GM18505 (cell line): Measurements from ENCODE around the gene C1orf105.

Experiments
- ATAC-seq: cut with Tn5 transposase; IDR thresholded peaks from one replicate; pipeline ENCODE4 v1.9.1; 2021; ENCODE audit not compliant: unreplicated experiment
- POLR2A ChIP-seq: IDR thresholded peaks from 4 replicates; pipeline ENCODE4 v1.6.1; 2011; ENCODE audit warnings: borderline replicate concordance; ENCODE audit not compliant: insufficient read depth, insufficient read length; ENCODE audit errors: extremely low read depth

The C1orf105 gene

DNA sequence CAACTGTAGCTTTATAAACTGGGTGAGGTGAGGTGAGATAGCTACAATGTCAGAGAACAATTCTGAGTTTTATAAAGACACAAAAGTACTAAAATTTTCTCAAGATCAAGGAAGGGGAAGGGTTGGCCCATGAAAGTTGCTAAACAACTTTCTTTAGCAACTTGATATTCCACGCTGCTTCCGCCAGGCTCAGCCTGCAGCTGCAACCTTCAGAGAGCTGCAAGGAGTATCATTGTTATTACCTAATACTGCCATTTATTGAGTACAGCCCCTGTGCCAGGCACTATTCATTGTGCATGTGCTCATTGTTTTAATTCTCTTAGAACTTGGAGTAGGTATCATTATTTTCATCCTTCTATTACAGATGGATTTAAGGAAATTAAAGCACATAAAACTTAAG is 78.4 kb downstream of the C1orf105 start:
- no peak for TF ChIP-seq POLR2A

GRCh38 chr1:172499636-172500141 is 79.2 kb downstream of the C1orf105 start:
- ATAC-seq, result no peak
- TF ChIP-seq POLR2A, result no peak

More for the DNA sequence above, 78.4 kb downstream of the C1orf105 start:
- ATAC-seq, result no peak

- TF ChIP-seq POLR2A, result no peak
- ATAC-seq, result no peak
These were observed 79.7 kb downstream of the C1orf105 start for GRCh38 chr1:172500207-172500606.

- TF ChIP-seq POLR2A, result no peak
- no peak for ATAC-seq
These were observed 87.3 kb downstream of the C1orf105 start for GRCh38 chr1:172507741-172508140.

- no peak for TF ChIP-seq POLR2A
These were observed 90.0 kb downstream of the C1orf105 start for GRCh38 chr1:172510479-172510878.

DNA sequence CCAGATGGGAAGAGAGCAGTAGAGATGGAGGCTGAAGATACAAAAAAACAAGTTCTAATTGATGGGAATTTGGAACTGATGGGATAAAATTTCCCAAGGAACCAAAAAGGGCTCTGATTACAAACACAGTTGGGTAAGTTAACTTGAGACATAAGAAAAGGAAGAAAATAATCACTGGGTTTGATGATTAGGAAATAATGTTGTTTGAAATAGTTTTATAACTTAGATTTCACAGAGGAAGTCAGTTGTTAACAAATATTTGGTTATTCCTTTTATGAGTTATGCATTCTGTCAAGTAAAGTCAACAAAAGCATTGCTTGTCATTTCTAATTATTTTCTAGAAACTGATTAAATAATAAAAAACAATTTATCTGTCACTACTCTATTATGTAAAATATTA is 92.1 kb downstream of the C1orf105 start:
- ATAC-seq, result no peak

More at GRCh38 chr1:172510479-172510878, 90.0 kb downstream of the C1orf105 start:
- no peak for ATAC-seq

DNA sequence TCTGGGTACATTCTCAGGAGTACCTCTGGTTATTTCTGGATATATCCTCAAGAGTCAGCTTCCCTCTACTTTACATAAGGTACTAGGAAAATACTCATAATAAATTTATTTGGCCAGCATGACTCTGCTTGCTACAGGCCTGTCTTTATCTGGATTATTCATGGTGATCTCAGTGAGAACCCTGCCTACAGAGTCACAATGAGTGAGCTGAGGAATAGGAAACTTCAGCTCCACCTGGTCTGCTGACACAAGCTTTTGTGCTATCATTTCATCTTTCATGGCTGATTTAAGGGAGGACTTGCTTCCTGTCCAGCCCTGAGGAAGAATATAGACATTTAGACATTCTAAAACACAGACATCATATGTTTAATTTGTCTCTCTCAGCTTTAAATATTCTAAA is 93.0 kb downstream of the C1orf105 start:
- no peak for ATAC-seq
- no peak for TF ChIP-seq POLR2A

More for the DNA sequence above, 92.1 kb downstream of the C1orf105 start:
- TF ChIP-seq POLR2A, result no peak

- no peak for ATAC-seq
- no peak for TF ChIP-seq POLR2A
These were observed 93.6 kb downstream of the C1orf105 start for GRCh38 chr1:172514108-172514507.

GRCh38 chr1:172515436-172515835 is 95.0 kb downstream of the C1orf105 start:
- no peak for TF ChIP-seq POLR2A
- no peak for ATAC-seq

- ATAC-seq, result no peak
- no peak for TF ChIP-seq POLR2A
These were observed 95.4 kb downstream of the C1orf105 start for GRCh38 chr1:172515927-172516326.

- no peak for TF ChIP-seq POLR2A
- no peak for ATAC-seq
These were observed 96.6 kb downstream of the C1orf105 start for GRCh38 chr1:172517081-172517480.

GRCh38 chr1:172517545-172517944 is 97.1 kb downstream of the C1orf105 start:
- no peak for ATAC-seq
- TF ChIP-seq POLR2A, result no peak
